Measurements from ENCODE around the gene SLC1A1.

Gene SLC1A1

GRCh38 chr9:4620881-4621555 is 130.8 kb downstream of the SLC1A1 start:
- H3K79me2 ChIP-seq (ENCODE audit: insufficient read depth, low read length): no peaks in the 10 kb centered on the region
- ATAC-seq (ENCODE audit: insufficient read depth, low read depth): no peak
- no peaks in the 10 kb centered on the region for H4K20me1 ChIP-seq (ENCODE audit: insufficient read depth, low read length)
- H3K27me3 ChIP-seq (ENCODE audit: insufficient read depth, low read length, poor library complexity): no peaks in the 10 kb centered on the region
- TF ChIP-seq EZH2 (IDR thresholded peaks at IDR 0.05; ENCODE audit: borderline replicate concordance, low read depth, low read length, severe bottlenecking): no peak
- TF ChIP-seq, protein P1, sequence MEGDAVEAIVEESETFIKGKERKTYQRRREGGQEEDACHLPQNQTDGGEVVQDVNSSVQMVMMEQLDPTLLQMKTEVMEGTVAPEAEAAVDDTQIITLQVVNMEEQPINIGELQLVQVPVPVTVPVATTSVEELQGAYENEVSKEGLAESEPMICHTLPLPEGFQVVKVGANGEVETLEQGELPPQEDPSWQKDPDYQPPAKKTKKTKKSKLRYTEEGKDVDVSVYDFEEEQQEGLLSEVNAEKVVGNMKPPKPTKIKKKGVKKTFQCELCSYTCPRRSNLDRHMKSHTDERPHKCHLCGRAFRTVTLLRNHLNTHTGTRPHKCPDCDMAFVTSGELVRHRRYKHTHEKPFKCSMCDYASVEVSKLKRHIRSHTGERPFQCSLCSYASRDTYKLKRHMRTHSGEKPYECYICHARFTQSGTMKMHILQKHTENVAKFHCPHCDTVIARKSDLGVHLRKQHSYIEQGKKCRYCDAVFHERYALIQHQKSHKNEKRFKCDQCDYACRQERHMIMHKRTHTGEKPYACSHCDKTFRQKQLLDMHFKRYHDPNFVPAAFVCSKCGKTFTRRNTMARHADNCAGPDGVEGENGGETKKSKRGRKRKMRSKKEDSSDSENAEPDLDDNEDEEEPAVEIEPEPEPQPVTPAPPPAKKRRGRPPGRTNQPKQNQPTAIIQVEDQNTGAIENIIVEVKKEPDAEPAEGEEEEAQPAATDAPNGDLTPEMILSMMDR (IDR thresholded peaks at IDR 0.05; ENCODE audit: borderline replicate concordance, extremely low read depth, low read length, poor library complexity, severe bottlenecking): no peak
- H3K36me3 ChIP-seq (ENCODE audit: insufficient read depth, low read length): no peaks in the 10 kb centered on the region
- H3K9ac ChIP-seq (ENCODE audit: low read depth, low read length): no peak overlapping the region
- DNase-seq: no peak
- H3K27ac ChIP-seq (ENCODE audit: low read length): no peak overlapping the region
- H3K4me2 ChIP-seq (ENCODE audit: insufficient read depth, low read length): no peak overlapping the region
- H3K9me3 ChIP-seq (ENCODE audit: insufficient read depth, low read length, severe bottlenecking): no peaks in the 10 kb centered on the region
- H3K4me3 ChIP-seq (ENCODE audit: low read depth in 1 of 2, low read length in 2 of 2): no peak overlapping the region
- H2AFZ ChIP-seq (ENCODE audit: low read depth, low read length): no peak overlapping the region
- no peaks in the 10 kb centered on the region for H3K4me1 ChIP-seq (ENCODE audit: insufficient read depth, low read length)

GRCh38 chr9:4622016-4622415 is 131.7 kb downstream of the SLC1A1 start:
- no peak for ATAC-seq (ENCODE audit: insufficient read depth, low read depth)
- no peak for TF ChIP-seq EZH2 (IDR thresholded peaks at IDR 0.05; ENCODE audit: borderline replicate concordance, low read depth, low read length, severe bottlenecking)
- TF ChIP-seq, protein P1 (IDR thresholded peaks at IDR 0.05; ENCODE audit: borderline replicate concordance, extremely low read depth, low read length, poor library complexity, severe bottlenecking): no peak

GRCh38 chr9:4630836-4631235 is 140.6 kb downstream of the SLC1A1 start:
- no peaks in the 10 kb centered on the region for H4K20me1 ChIP-seq (ENCODE audit: insufficient read depth, low read length)
- no peaks in the 10 kb centered on the region for H3K79me2 ChIP-seq (ENCODE audit: insufficient read depth, low read length)
- no peaks in the 10 kb centered on the region for H3K9me3 ChIP-seq (ENCODE audit: insufficient read depth, low read length, severe bottlenecking)
- no peaks in the 10 kb centered on the region for H3K27me3 ChIP-seq (ENCODE audit: insufficient read depth, low read length, poor library complexity)
- no peaks in the 10 kb centered on the region for H3K36me3 ChIP-seq (ENCODE audit: insufficient read depth, low read length)
- TF ChIP-seq EZH2 (IDR thresholded peaks at IDR 0.05; ENCODE audit: borderline replicate concordance, low read depth, low read length, severe bottlenecking): no peak
- TF ChIP-seq, protein P1 (IDR thresholded peaks at IDR 0.05; ENCODE audit: borderline replicate concordance, extremely low read depth, low read length, poor library complexity, severe bottlenecking): no peak
- ATAC-seq (ENCODE audit: insufficient read depth, low read depth) (no peak), DNase-seq (no peak)
- no peak overlapping the region for H3K4me2 ChIP-seq (ENCODE audit: insufficient read depth, low read length)
- no peaks in the 10 kb centered on the region for H3K4me1 ChIP-seq (ENCODE audit: insufficient read depth, low read length)
- H3K9ac ChIP-seq (ENCODE audit: low read depth, low read length): no peak overlapping the region
- H2AFZ ChIP-seq (ENCODE audit: low read depth, low read length): no peak overlapping the region
- H3K4me3 ChIP-seq (ENCODE audit: low read depth in 1 of 2, low read length in 2 of 2): no peak overlapping the region
- H3K27ac ChIP-seq (ENCODE audit: low read length): no peak overlapping the region

More at GRCh38 chr9:4622016-4622415, 131.7 kb downstream of the SLC1A1 start:
- Histone ChIP-seq H3K4me2 (ENCODE audit: insufficient read depth, low read length) (no peak overlapping the region), H3K36me3 (ENCODE audit: insufficient read depth, low read length) (no peaks in the 10 kb centered on the region), H3K79me2 (ENCODE audit: insufficient read depth, low read length) (no peaks in the 10 kb centered on the region), H3K9ac (ENCODE audit: low read depth, low read length) (no peak overlapping the region), H3K9me3 (ENCODE audit: insufficient read depth, low read length, severe bottlenecking) (no peaks in the 10 kb centered on the region), H2AFZ (ENCODE audit: low read depth, low read length) (no peak overlapping the region), H3K27ac (ENCODE audit: low read length) (no peak overlapping the region), H3K4me1 (ENCODE audit: insufficient read depth, low read length) (no peaks in the 10 kb centered on the region), H3K4me3 (ENCODE audit: low read depth in 1 of 2, low read length in 2 of 2) (no peak overlapping the region), H3K27me3 (ENCODE audit: insufficient read depth, low read length, poor library complexity) (no peaks in the 10 kb centered on the region), H4K20me1 (ENCODE audit: insufficient read depth, low read length) (no peaks in the 10 kb centered on the region)
- no peak for DNase-seq
